K562 (cell line): ENCODE results near the gene CABP4. TPM values are rescaled to one million over a fixed set of nuclear protein-coding genes. Genes with fewer than 3 reads are reported as not detected.

Source experiments
- MYC ChIP-seq, 2 experiments: fragments of 250-450 bp in 1 of 2; sonication (Bioruptor Pico) in 1 of 2; IDR thresholded peaks; 2 replicates each; pipeline versions ENCODE4 v1.5.1 to v1.6.1; 2012 to 2021; ENCODE audit warnings: low read depth in 2 of 2, borderline replicate concordance in 1 of 2, improper control_type of control experiment in 1 of 2, low read length in 1 of 2, mild to moderate bottlenecking in 1 of 2, moderate library complexity in 1 of 2
- NCOA2 ChIP-seq, 2 experiments: fragments of 450-650 bp; IDR thresholded peaks; 2 replicates each; pipeline ENCODE4 v1.6.1; 2018; ENCODE audit warnings: mild to moderate bottlenecking in 2 of 2, moderate library complexity in 1 of 2; ENCODE audit not compliant: partially characterized antibody in 2 of 2
- RAD21 ChIP-seq, 2 experiments: fragments of 250-450 bp in 1 of 2; fragments of 450-650 bp in 1 of 2; sonication (Bioruptor Pico) in 1 of 2; formaldehyde crosslinking in 1 of 2; IDR thresholded peaks in 1 of 2; conservative IDR thresholded peaks in 1 of 2; 2 replicates each; pipeline versions ENCODE4 v1.4.0 to v1.8.0; 2020 to 2022; ENCODE audit warnings: mild to moderate bottlenecking in 2 of 2, moderate library complexity in 1 of 2
- RB1 ChIP-seq: fragments of 450-650 bp; IDR thresholded peaks from 2 replicates; pipeline ENCODE4 v1.6.1; 2017; ENCODE audit warnings: low read depth, mild to moderate bottlenecking
- SOX6 ChIP-seq: fragments of 450-650 bp; IDR thresholded peaks from 2 replicates; pipeline ENCODE4 v1.6.1; 2014; ENCODE audit warnings: mild to moderate bottlenecking
- polyA plus RNA-seq, 8 experiments: library from polyadenylated mRNA; depleted of rRNA in 4 of 8; stranded (reverse) in 5 of 8; unstranded in 3 of 8; fragments of >200 nt; fragmentation: Nextera tagmentation in 2 of 8; fragmentation: Illumina TruSeq in 1 of 8; extraction: Ambion mirVana in 2 of 8; extraction: Trizol in 1 of 8; gene quantifications; 2 replicates each; pipeline versions ENCODE4 v1.2.1 to v1.2.3, GENCODE V29; 2011 to 2014; ENCODE audit warnings: inconsistent platforms in 1 of 8, missing spikeins in 1 of 8
- total RNA-seq, 7 experiments: library from RNA; depleted of rRNA in 6 of 7; stranded (reverse); fragments of >200 nt in 6 of 7; fragmentation: Illumina TruSeq in 2 of 7; extraction: Trizol in 2 of 7; gene quantifications; 2 replicates each; pipeline versions ENCODE4 v1.2.1 to v1.2.3, GENCODE V29; 2011 to 2021; ENCODE audit warnings: low replicate concordance in 1 of 7
- TF ChIP-seq, protein P1 (sequence below), 3 experiments: IDR thresholded peaks in 2 of 3; conservative IDR thresholded peaks in 1 of 3; 2 replicates each; pipeline ENCODE4 v1.5.1; 2011 to 2012; ENCODE audit warnings: low read length in 3 of 3, mild to moderate bottlenecking in 3 of 3, control low read depth in 2 of 3, improper control_type of control experiment in 1 of 3, inconsistent platforms in 1 of 3, low read depth in 1 of 3, mixed read lengths in 1 of 3, moderate library complexity in 1 of 3; ENCODE audit not compliant: insufficient read depth in 2 of 3
- TF ChIP-seq, protein P2 (sequence below): fragments of 250-450 bp; sonication (Bioruptor Pico); IDR thresholded peaks from 2 replicates; pipeline ENCODE4 v1.5.1; 2021; ENCODE audit warnings: mild to moderate bottlenecking
- TF ChIP-seq, protein P3 (sequence below), 2 experiments: fragments of 450-650 bp; IDR thresholded peaks; 2 replicates each; pipeline ENCODE4 v1.6.1; 2016; ENCODE audit warnings: mild to moderate bottlenecking in 2 of 2, borderline replicate concordance in 1 of 2, low read depth in 1 of 2, moderate library complexity in 1 of 2
- TF ChIP-seq, protein P4 (sequence below): sonication (generic); formaldehyde crosslinking; IDR thresholded peaks from 2 replicates; pipeline ENCODE4 v1.9.0; 2022; ENCODE audit warnings: mild to moderate bottlenecking, missing genetic modification reagents
- TF ChIP-seq, protein P5 (sequence below): fragments of 250-450 bp; sonication (Bioruptor Pico); IDR thresholded peaks from 2 replicates; pipeline ENCODE4 v1.8.0; 2022; ENCODE audit warnings: inconsistent platforms

Gene CABP4
- total and polyA plus RNA-seq, 9 of the 15 experiments (the other 6 are each of a cell fraction or from before 2014, with no cell fraction given), result 0.11 TPM; not detected in 8

DNA sequence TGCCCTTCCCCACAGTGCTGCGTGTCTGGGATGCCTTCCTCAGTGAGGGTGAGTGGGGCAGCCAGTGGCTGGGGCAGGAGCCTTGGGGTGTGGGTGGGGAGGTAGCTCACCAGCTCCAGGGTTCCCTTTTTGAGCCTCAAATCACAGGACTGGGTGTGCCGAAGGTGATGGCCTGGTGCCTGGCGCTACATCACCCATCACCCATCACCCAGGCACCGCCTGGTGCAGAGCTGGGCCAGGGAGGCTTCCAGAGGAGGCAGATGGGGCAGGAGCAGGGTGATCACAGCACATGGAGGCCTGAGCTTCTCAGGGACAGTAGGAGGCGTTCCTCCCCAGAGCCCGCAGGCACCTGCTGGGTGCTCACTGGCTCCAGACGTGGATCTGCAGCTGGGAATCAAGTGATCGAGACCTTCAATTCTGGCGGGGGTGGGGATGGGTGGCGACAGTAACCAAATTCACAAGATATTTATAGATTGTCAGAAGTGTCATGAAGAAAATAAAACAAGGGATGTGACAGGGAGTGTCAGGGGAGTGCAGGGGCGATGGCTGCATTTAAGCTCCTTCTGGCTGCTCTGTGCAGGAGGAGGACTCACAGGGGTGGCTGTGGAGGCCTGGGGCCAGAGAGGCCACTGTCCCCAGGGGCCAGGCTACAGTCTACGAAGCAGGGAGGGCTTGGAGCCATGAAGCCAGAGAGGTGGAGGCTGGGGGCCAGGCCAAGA is 48.0 kb upstream of the CABP4 start (continued):
- TF ChIP-seq, protein P1, sequence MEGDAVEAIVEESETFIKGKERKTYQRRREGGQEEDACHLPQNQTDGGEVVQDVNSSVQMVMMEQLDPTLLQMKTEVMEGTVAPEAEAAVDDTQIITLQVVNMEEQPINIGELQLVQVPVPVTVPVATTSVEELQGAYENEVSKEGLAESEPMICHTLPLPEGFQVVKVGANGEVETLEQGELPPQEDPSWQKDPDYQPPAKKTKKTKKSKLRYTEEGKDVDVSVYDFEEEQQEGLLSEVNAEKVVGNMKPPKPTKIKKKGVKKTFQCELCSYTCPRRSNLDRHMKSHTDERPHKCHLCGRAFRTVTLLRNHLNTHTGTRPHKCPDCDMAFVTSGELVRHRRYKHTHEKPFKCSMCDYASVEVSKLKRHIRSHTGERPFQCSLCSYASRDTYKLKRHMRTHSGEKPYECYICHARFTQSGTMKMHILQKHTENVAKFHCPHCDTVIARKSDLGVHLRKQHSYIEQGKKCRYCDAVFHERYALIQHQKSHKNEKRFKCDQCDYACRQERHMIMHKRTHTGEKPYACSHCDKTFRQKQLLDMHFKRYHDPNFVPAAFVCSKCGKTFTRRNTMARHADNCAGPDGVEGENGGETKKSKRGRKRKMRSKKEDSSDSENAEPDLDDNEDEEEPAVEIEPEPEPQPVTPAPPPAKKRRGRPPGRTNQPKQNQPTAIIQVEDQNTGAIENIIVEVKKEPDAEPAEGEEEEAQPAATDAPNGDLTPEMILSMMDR (IDR thresholded peaks at IDR 0.05 in 2 of 3, conservative IDR thresholded peaks at IDR 0.05 in 1 of 3; ENCODE audit: insufficient read depth in 2 of 3, low read depth in 1 of 3, low read length in 3 of 3), result peak in 2 of 3 experiments; percentile 21 to 32; a peak in 3 of 6 replicates
- TF ChIP-seq, protein P2, sequence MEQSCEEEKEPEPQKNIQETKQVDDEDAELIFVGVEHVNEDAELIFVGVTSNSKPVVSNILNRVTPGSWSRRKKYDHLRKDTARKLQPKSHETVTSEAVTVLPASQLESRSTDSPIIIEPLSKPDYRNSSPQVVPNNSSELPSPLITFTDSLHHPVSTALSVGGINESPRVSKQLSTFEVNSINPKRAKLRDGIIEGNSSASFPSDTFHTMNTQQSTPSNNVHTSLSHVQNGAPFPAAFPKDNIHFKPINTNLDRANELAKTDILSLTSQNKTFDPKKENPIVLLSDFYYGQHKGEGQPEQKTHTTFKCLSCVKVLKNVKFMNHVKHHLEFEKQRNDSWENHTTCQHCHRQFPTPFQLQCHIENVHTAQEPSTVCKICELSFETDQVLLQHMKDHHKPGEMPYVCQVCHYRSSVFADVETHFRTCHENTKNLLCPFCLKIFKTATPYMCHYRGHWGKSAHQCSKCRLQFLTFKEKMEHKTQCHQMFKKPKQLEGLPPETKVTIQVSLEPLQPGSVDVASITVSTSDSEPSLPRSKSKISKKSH (CRISPR knock-in tag), result no peak
- TF ChIP-seq, protein P3, sequence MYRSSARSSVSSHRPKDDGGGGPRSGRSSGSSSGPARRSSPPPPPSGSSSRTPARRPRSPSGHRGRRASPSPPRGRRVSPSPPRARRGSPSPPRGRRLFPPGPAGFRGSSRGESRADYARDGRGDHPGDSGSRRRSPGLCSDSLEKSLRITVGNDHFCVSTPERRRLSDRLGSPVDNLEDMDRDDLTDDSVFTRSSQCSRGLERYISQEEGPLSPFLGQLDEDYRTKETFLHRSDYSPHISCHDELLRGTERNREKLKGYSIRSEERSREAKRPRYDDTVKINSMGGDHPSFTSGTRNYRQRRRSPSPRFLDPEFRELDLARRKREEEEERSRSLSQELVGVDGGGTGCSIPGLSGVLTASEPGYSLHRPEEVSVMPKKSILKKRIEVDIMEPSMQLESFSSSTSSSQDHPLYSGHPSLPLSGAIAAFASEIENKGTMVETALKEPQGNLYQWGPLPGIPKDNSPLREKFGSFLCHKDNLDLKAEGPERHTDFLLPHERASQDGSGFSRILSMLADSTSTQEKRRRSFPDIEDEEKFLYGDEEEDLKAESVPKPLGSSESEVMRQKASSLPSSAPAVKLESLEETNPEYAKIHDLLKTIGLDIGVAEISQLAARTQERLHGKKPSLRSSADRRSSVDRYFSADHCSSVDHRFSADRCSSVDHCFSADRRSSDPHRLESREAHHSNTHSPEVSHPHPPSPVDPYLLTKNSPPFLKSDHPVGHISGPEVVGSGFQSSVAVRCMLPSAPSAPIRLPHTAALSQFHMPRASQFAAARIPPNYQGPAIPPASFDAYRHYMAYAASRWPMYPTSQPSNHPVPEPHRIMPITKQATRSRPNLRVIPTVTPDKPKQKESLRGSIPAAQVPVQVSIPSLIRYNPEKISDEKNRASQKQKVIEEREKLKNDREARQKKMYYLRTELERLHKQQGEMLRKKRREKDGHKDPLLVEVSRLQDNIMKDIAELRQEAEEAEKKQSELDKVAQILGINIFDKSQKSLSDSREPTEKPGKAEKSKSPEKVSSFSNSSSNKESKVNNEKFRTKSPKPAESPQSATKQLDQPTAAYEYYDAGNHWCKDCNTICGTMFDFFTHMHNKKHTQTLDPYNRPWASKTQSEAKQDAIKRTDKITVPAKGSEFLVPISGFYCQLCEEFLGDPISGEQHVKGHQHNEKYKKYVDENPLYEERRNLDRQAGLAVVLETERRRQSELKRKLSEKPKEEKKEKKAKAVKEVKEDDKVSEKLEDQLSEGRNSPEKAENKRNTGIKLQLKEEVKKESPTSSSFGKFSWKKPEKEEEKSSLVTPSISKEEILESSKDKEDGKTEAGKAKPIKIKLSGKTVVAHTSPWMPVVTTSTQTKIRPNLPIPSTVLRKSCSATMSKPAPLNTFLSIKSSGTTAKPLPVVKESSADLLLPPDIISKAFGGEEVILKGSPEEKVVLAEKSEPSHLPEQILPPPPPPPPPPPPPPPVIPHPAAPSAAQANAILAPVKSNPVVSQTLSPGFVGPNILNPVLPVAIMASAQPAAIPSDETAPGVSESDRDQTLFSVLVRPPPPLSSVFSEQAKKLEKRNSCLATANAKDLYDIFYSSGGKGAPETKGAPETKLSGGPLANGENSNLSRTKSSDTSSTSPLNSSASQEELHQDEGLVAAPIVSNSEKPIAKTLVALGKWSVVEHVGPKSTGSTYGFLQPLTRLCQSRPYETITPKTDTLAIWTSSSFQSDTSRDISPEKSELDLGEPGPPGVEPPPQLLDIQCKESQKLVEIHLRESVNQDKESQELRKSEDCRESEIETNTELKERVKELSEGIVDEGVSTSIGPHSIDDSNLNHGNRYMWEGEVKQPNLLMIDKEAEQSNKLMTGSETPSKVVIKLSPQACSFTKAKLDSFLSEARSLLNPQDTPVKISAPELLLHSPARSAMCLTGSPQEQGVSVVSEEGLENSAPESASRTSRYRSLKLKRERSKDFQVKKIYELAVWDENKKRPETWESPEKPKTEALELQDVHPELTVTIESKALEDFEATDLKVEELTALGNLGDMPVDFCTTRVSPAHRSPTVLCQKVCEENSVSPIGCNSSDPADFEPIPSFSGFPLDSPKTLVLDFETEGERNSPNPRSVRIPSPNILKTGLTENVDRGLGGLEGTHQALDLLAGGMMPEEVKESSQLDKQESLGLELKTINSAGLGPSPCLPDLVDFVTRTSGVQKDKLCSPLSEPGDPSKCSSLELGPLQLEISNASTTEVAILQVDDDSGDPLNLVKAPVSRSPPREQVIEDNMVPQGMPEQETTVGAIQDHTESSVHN (IDR thresholded peaks at IDR 0.05; ENCODE audit: borderline replicate concordance in 1 of 2, low read depth in 1 of 2), result no peak
- TF ChIP-seq, protein P4, sequence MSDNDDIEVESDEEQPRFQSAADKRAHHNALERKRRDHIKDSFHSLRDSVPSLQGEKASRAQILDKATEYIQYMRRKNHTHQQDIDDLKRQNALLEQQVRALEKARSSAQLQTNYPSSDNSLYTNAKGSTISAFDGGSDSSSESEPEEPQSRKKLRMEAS (CRISPR knock-in tag), result no peak
- TF ChIP-seq, protein P5, sequence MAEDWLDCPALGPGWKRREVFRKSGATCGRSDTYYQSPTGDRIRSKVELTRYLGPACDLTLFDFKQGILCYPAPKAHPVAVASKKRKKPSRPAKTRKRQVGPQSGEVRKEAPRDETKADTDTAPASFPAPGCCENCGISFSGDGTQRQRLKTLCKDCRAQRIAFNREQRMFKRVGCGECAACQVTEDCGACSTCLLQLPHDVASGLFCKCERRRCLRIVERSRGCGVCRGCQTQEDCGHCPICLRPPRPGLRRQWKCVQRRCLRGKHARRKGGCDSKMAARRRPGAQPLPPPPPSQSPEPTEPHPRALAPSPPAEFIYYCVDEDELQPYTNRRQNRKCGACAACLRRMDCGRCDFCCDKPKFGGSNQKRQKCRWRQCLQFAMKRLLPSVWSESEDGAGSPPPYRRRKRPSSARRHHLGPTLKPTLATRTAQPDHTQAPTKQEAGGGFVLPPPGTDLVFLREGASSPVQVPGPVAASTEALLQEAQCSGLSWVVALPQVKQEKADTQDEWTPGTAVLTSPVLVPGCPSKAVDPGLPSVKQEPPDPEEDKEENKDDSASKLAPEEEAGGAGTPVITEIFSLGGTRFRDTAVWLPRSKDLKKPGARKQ, result no peak
- TF ChIP-seq RAD21 (CRISPR knock-in tag; conservative IDR thresholded peaks at IDR 0.05 in 1 of 2, IDR thresholded peaks at IDR 0.05 in 1 of 2) (peak in 1 of 2 experiments; percentile 35; a peak in 1 of 4 replicates), SOX6 (no peak), NCOA2 (IDR thresholded peaks at IDR 0.05; ENCODE audit: partially characterized antibody in 2 of 2) (no peak), MYC (IDR thresholded peaks at IDR 0.05; ENCODE audit: low read depth, low read length) (0 out of 2 replicates have a peak, but pooled peaks have one; percentile 30), MYC (CRISPR knock-in tag; IDR thresholded peaks at IDR 0.05; ENCODE audit: borderline replicate concordance, low read depth) (no peak), RB1 (peak; percentile 8; the same call in 1 of the 2 replicates)
